DOHH2 (cell line): ENCODE results near the gene AQP9.
"Not testable (repeated sequence)": the region's sequence is repeated elsewhere in the genome, so short reads cannot be mapped to it uniquely, and the experiment has no call there.

ENCODE experiments used
- H3F3A ChIP-seq: fragments of 200-600 bp; sonication (generic), shearing (Covaris generic); 2 replicates; pipeline ENCODE4 v1.6.0; 2016; ENCODE audit warnings: antibody characterized with exemption, mild to moderate bottlenecking; ENCODE audit not compliant: control insufficient read depth, insufficient read depth
- H3K27ac ChIP-seq: fragments of 200-600 bp; sonication (generic); 2 replicates; pipeline ENCODE4 v1.5.1; 2014; ENCODE audit warnings: low read depth, mild to moderate bottlenecking, low read length, moderate library complexity
- H3K27me3 ChIP-seq: fragments of 200-600 bp; sonication (generic); 2 replicates; pipeline ENCODE4 v1.6.1; 2014; ENCODE audit warnings: mild to moderate bottlenecking, low read length, mixed read lengths; ENCODE audit not compliant: control insufficient read depth
- H3K36me3 ChIP-seq: fragments of 200-600 bp; sonication (generic); 2 replicates; pipeline ENCODE4 v1.6.1; 2014; ENCODE audit warnings: mild to moderate bottlenecking, low read length, moderate library complexity, mixed read lengths; ENCODE audit not compliant: control insufficient read depth
- H3K4me1 ChIP-seq: fragments of 200-600 bp; sonication (generic); 2 replicates; pipeline ENCODE4 v1.6.1; 2014; ENCODE audit warnings: mild to moderate bottlenecking, low read length, mixed read lengths; ENCODE audit not compliant: control insufficient read depth
- H3K4me2 ChIP-seq: fragments of 200-600 bp; sonication (generic); 2 replicates; pipeline ENCODE4 v1.6.0; 2014; ENCODE audit warnings: mild to moderate bottlenecking, low read length, moderate library complexity
- H3K4me3 ChIP-seq: fragments of 200-600 bp; sonication (generic); 2 replicates; pipeline ENCODE4 v1.5.1; 2014; ENCODE audit warnings: mild to moderate bottlenecking, low read length, mixed read lengths
- H3K79me2 ChIP-seq: fragments of 200-600 bp; sonication (generic); 2 replicates; pipeline ENCODE4 v1.6.1; 2014; ENCODE audit warnings: mild to moderate bottlenecking, low read length, mixed read lengths; ENCODE audit not compliant: control insufficient read depth
- H3K9me2 ChIP-seq: fragments of 200-600 bp; sonication (generic); replicated peaks from 2 replicates; pipeline ENCODE4 v1.6.1; 2014; ENCODE audit warnings: mild to moderate bottlenecking, low read length, mixed read lengths; ENCODE audit not compliant: control insufficient read depth
- H3K9me3 ChIP-seq: fragments of 200-600 bp; sonication (generic); 2 replicates; pipeline ENCODE4 v1.6.1; 2014; ENCODE audit warnings: antibody characterized with exemption, low read length, mixed read lengths; ENCODE audit not compliant: control insufficient read depth, insufficient read depth
- H4K20me1 ChIP-seq: fragments of 200-600 bp; sonication (generic); 2 replicates; pipeline ENCODE4 v1.6.0; 2014; ENCODE audit warnings: low read depth, mild to moderate bottlenecking, antibody characterized with exemption, low read length, moderate library complexity; ENCODE audit not compliant: control insufficient read depth, insufficient read depth
- CTCF ChIP-seq: fragments of 200-600 bp; sonication (generic); IDR thresholded peaks from one replicate; pipeline ENCODE4 v1.5.1; 2014; ENCODE audit warnings: antibody characterized with exemption, mild to moderate bottlenecking, low read depth, low read length; ENCODE audit not compliant: poor library complexity, severe bottlenecking
- EZH2phosphoT487 ChIP-seq: fragments of 200-600 bp; sonication (generic); IDR thresholded peaks from 2 replicates; pipeline ENCODE4 v1.6.1; 2017; ENCODE audit warnings: borderline replicate concordance, mild to moderate bottlenecking, antibody characterized with exemption, low read length, moderate library complexity, mixed read lengths

Gene AQP9

GRCh38 chr15:58203537-58203936, 65.4 kb downstream of the AQP9 start:
- Histone ChIP-seq H3K79me2 (no peaks in the 10 kb centered on the region), H3K9me2 (no peaks in the 10 kb centered on the region), H3K4me2 (no peak overlapping the region), H4K20me1 (no peaks in the 10 kb centered on the region), H3K27me3 (no peaks in the 10 kb centered on the region), H3K27ac (no peak overlapping the region), H3F3A (no peaks in the 10 kb centered on the region), H3K4me3 (no peak overlapping the region), H3K9me3 (no peaks in the 10 kb centered on the region), H3K36me3 (no peaks in the 10 kb centered on the region), H3K4me1 (no peaks in the 10 kb centered on the region)
- no peak for TF ChIP-seq EZH2phosphoT487

- Histone ChIP-seq H4K20me1 (no peaks in the 10 kb centered on the region), H3K79me2 (no peaks in the 10 kb centered on the region), H3K9me3 (no peaks in the 10 kb centered on the region), H3K9me2 (no peaks in the 10 kb centered on the region), H3K27me3 (no peaks in the 10 kb centered on the region), H3K27ac (no peak overlapping the region), H3K4me1 (no peaks in the 10 kb centered on the region), H3K36me3 (no peaks in the 10 kb centered on the region), H3F3A (no peaks in the 10 kb centered on the region), H3K4me2 (no peak overlapping the region), H3K4me3 (no peak overlapping the region)
- TF ChIP-seq CTCF (no peak), EZH2phosphoT487 (no peak)
Observed at GRCh38 chr15:58206151-58206550, 68.0 kb downstream of the AQP9 start.

- H3K9me3 ChIP-seq, H3K27me3 ChIP-seq, H3F3A ChIP-seq, H3K4me3 ChIP-seq, H4K20me1 ChIP-seq, H3K4me2 ChIP-seq, H3K9me2 ChIP-seq, H3K36me3 ChIP-seq, H3K27ac ChIP-seq, H3K79me2 ChIP-seq, H3K4me1 ChIP-seq: not testable (repeated sequence)
Observed at GRCh38 chr15:58208217-58208616, 70.0 kb downstream of the AQP9 start.

- H4K20me1 ChIP-seq, H3K79me2 ChIP-seq, H3K4me3 ChIP-seq, H3K9me3 ChIP-seq, H3K4me2 ChIP-seq, H3K4me1 ChIP-seq, H3K27ac ChIP-seq, H3K27me3 ChIP-seq, H3K9me2 ChIP-seq, H3F3A ChIP-seq, H3K36me3 ChIP-seq: not testable (repeated sequence)
Observed at GRCh38 chr15:58209007-58209481, 70.9 kb downstream of the AQP9 start.

GRCh38 chr15:58210031-58210430, 71.8 kb downstream of the AQP9 start:
- not testable (repeated sequence) for H3K4me2 ChIP-seq, H3K36me3 ChIP-seq, H3K79me2 ChIP-seq, H3K4me3 ChIP-seq, H3K27me3 ChIP-seq, H3K9me3 ChIP-seq, H3K4me1 ChIP-seq, H3K27ac ChIP-seq, H3K9me2 ChIP-seq, H4K20me1 ChIP-seq, H3F3A ChIP-seq
